Measurements from ENCODE around the gene PRKAG2. TPM values are rescaled to one million over a fixed set of nuclear protein-coding genes. Genes with fewer than 3 reads are reported as not detected.

PRKAG2 gene
- total RNA-seq, 1 experiment from 2014 or later = 23.9 TPM

DNA sequence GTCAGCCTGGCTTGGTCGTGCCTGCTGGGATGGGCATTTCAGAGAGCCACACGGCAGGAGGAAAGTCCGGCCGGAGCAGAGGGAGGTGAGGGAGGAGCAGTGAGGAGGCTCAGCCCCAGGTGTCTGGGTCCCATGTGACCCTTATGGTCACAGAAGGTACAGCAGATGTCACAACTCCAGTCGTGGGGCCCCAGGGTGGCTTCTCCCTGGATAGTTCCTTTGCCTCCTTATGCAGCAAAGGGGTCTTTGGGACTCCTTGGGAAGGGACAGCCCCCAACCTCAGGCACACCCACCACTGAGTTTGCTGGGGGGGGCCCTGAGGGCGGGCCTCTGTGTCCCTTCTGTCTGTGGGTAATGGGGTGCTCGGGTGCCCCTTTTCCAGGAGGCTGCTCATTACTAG, 19.6 kb upstream of the PRKAG2 start:
- Histone ChIP-seq H3K36me3 (ENCODE audit: low read depth, low read length) (no peaks in the 10 kb centered on the region), H3K27ac (ENCODE audit: low read length) (no peak overlapping the region), H3K9me2 (replicated peaks; ENCODE audit: low read length) (no peaks in the 10 kb centered on the region), H3K4me1 (ENCODE audit: insufficient read depth, low read length) (no peaks in the 10 kb centered on the region), H3K79me2 (ENCODE audit: low read length) (no peaks in the 10 kb centered on the region), H3F3A (ENCODE audit: low read length, unreplicated experiment) (no peaks in the 10 kb centered on the region), H3K9ac (ENCODE audit: low read length) (no peak overlapping the region), H3K27me3 (ENCODE audit: low read length) (peaks cover 32% of the 10 kb centered on the region), H3K4me3 (ENCODE audit: low read length) (no peak overlapping the region), H3K4me2 (ENCODE audit: low read length) (no peak overlapping the region), H4K20me1 (ENCODE audit: low read length) (no peaks in the 10 kb centered on the region), H3K9me3 (ENCODE audit: low read length) (no peaks in the 10 kb centered on the region), H2AFZ (ENCODE audit: low read length) (no peak overlapping the region)
- no TSS peak for BruUV-seq (replicated peaks)
- CTCF ChIA-PET = no interaction called here
- TF ChIP-seq, protein P1, sequence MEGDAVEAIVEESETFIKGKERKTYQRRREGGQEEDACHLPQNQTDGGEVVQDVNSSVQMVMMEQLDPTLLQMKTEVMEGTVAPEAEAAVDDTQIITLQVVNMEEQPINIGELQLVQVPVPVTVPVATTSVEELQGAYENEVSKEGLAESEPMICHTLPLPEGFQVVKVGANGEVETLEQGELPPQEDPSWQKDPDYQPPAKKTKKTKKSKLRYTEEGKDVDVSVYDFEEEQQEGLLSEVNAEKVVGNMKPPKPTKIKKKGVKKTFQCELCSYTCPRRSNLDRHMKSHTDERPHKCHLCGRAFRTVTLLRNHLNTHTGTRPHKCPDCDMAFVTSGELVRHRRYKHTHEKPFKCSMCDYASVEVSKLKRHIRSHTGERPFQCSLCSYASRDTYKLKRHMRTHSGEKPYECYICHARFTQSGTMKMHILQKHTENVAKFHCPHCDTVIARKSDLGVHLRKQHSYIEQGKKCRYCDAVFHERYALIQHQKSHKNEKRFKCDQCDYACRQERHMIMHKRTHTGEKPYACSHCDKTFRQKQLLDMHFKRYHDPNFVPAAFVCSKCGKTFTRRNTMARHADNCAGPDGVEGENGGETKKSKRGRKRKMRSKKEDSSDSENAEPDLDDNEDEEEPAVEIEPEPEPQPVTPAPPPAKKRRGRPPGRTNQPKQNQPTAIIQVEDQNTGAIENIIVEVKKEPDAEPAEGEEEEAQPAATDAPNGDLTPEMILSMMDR (conservative IDR thresholded peaks at IDR 0.05; ENCODE audit: low read depth, low read length) = no peak
- TF ChIP-seq EZH2phosphoT487 (IDR thresholded peaks at IDR 0.05; ENCODE audit: borderline replicate concordance, low read length) (no peak), EZH2 (IDR thresholded peaks at IDR 0.05; ENCODE audit: low read length, unreplicated experiment) (no peak)
- DNase-seq (no peak), ATAC-seq (no peak)
- intact Hi-C loops (cut with micrococcal nuclease) = no loop called here
- POLR2A ChIA-PET (ENCODE audit: unreplicated experiment) = no interaction called here

DNA sequence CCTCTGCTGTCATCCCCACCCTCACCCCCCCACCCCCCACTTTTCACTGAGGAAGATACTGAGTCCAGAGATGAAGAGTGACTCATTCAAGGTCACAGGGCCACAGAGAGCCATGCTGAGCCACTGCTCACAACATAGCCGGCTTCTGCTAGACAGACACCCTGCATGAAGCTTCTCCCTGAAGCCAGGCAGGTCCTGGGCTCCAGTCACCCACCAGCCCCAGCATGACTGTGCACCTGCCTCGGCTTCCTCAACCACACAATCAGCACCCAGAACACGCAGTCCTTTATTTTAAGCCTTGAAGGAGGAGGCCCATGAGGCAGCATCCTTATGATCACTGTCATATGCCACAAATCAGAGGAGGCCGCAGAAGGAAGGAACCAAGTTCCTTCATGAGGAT, 19.2 kb upstream of the PRKAG2 start:
- Histone ChIP-seq H3K36me3 (ENCODE audit: low read depth, low read length) (no peaks in the 10 kb centered on the region), H3K27ac (ENCODE audit: low read length) (no peak overlapping the region), H3K4me1 (ENCODE audit: insufficient read depth, low read length) (no peaks in the 10 kb centered on the region), H3K9me2 (replicated peaks; ENCODE audit: low read length) (no peaks in the 10 kb centered on the region), H3K27me3 (ENCODE audit: low read length) (peaks cover 36% of the 10 kb centered on the region), H2AFZ (ENCODE audit: low read length) (no peak overlapping the region), H3K79me2 (ENCODE audit: low read length) (no peaks in the 10 kb centered on the region), H3F3A (ENCODE audit: low read length, unreplicated experiment) (no peaks in the 10 kb centered on the region), H3K9ac (ENCODE audit: low read length) (no peak overlapping the region), H4K20me1 (ENCODE audit: low read length) (no peaks in the 10 kb centered on the region), H3K4me3 (ENCODE audit: low read length) (no peak overlapping the region), H3K4me2 (ENCODE audit: low read length) (no peak overlapping the region), H3K9me3 (ENCODE audit: low read length) (no peaks in the 10 kb centered on the region)
- no TSS peak for BruUV-seq (replicated peaks)
- CTCF ChIA-PET = no interaction called here
- DNase-seq (no peak), ATAC-seq (no peak)
- POLR2A ChIA-PET (ENCODE audit: unreplicated experiment) = no interaction called here
- intact Hi-C loops (cut with micrococcal nuclease) = no loop called here
- no peak for TF ChIP-seq EZH2 (IDR thresholded peaks at IDR 0.05; ENCODE audit: low read length, unreplicated experiment)
- TF ChIP-seq EZH2phosphoT487 (IDR thresholded peaks at IDR 0.05; ENCODE audit: borderline replicate concordance, low read length) = no peak
- TF ChIP-seq, protein P1 (conservative IDR thresholded peaks at IDR 0.05; ENCODE audit: low read depth, low read length) = no peak

DNA sequence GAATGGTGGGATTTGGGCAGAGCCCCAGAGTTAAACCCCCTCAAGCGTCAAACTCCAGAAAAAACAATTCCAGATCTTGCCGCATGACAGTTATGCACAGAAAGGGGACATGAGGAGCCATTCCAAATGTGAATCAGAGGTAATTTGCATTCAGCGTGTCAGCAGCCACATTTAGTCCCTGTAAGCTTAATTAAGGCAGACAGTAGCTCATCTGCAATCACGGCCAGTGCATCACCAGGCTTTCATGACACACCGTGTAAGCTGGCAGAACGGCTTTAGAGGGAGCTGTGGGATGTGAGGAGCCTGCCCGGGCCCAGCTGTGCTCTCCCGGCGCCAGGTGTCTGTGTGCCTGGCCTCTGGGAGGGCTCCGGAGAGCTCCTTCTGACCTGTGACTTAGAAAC, 18.7 kb upstream of the PRKAG2 start:
- no peak overlapping the region for H2AFZ ChIP-seq (ENCODE audit: low read length)
- no peaks in the 10 kb centered on the region for H3K9me2 ChIP-seq (replicated peaks; ENCODE audit: low read length)
- H3K79me2 ChIP-seq (ENCODE audit: low read length) = no peaks in the 10 kb centered on the region
- no peak overlapping the region for H3K4me2 ChIP-seq (ENCODE audit: low read length)
- no peaks in the 10 kb centered on the region for H3K4me1 ChIP-seq (ENCODE audit: insufficient read depth, low read length)
- no peaks in the 10 kb centered on the region for H3K36me3 ChIP-seq (ENCODE audit: low read depth, low read length)
- TF ChIP-seq, protein P1 (conservative IDR thresholded peaks at IDR 0.05; ENCODE audit: low read depth, low read length) = no peak
- TF ChIP-seq EZH2phosphoT487 (IDR thresholded peaks at IDR 0.05; ENCODE audit: borderline replicate concordance, low read length) (no peak), EZH2 (IDR thresholded peaks at IDR 0.05; ENCODE audit: low read length, unreplicated experiment) (no peak)
- ATAC-seq (no peak), DNase-seq (no peak)
- H3K27ac ChIP-seq (ENCODE audit: low read length) = no peak overlapping the region
- no peak overlapping the region for H3K9ac ChIP-seq (ENCODE audit: low read length)
- intact Hi-C loops (cut with micrococcal nuclease) = no loop called here
- H3K27me3 ChIP-seq (ENCODE audit: low read length) = peaks cover 41% of the 10 kb centered on the region
- CTCF ChIA-PET = no interaction called here
- H3K9me3 ChIP-seq (ENCODE audit: low read length) = no peaks in the 10 kb centered on the region
- H3K4me3 ChIP-seq (ENCODE audit: low read length) = no peak overlapping the region
- BruUV-seq (replicated peaks) = no TSS peak
- H3F3A ChIP-seq (ENCODE audit: low read length, unreplicated experiment) = no peaks in the 10 kb centered on the region
- no peaks in the 10 kb centered on the region for H4K20me1 ChIP-seq (ENCODE audit: low read length)
- POLR2A ChIA-PET (ENCODE audit: unreplicated experiment) = no interaction called here

All from PC-3 (cell line).